Fibroblast of lung (primary cell): ENCODE measurements around the gene EPHA5. TPM values are rescaled to one million over a fixed set of nuclear protein-coding genes. Genes with fewer than 3 reads are reported as not detected.
A peak's percentile ranks its signal among the peaks of the same experiment; 100 is the strongest.

Experiments used
- DNase-seq, 2 donors: peaks; one replicate each; pipeline versions ENCODE4 v3.0.0 to v3.0.0-alpha.2; 2010; ENCODE audit warnings: low read depth in 2 of 2
- H2AFZ ChIP-seq: 2 replicates; pipeline ENCODE4 v1.5.1; 2012; ENCODE audit warnings: low read length, control low read depth, inconsistent platforms
- H3K27ac ChIP-seq: 2 replicates; pipeline ENCODE4 v1.5.1; 2011; ENCODE audit warnings: low read length, control low read depth; ENCODE audit not compliant: insufficient read depth
- H3K27me3 ChIP-seq: 2 replicates; pipeline ENCODE4 v1.5.1; 2011; ENCODE audit warnings: mild to moderate bottlenecking, low read length; ENCODE audit not compliant: control insufficient read depth, insufficient read depth
- H3K36me3 ChIP-seq: 2 replicates; pipeline ENCODE4 v1.5.1; 2011; ENCODE audit warnings: low read length; ENCODE audit not compliant: control insufficient read depth, insufficient read depth
- H3K4me1 ChIP-seq: 2 replicates; pipeline ENCODE4 v1.5.1; 2011; ENCODE audit warnings: low read length; ENCODE audit not compliant: control insufficient read depth, insufficient read depth; ENCODE audit errors: extremely low read depth
- H3K4me2 ChIP-seq: 2 replicates; pipeline ENCODE4 v1.5.1; 2011; ENCODE audit warnings: low read length, control low read depth; ENCODE audit not compliant: insufficient read depth; ENCODE audit errors: extremely low read depth
- H3K4me3 ChIP-seq, 4 experiments: fragments of 200-600 bp in 1 of 4; sonication (generic) in 1 of 4; replicated peaks in 1 of 4; 2 replicates each; pipeline ENCODE4 v1.5.1; 2011 to 2016; ENCODE audit warnings: low read length in 4 of 4, low read depth in 3 of 4, mild to moderate bottlenecking in 3 of 4, control low read depth in 2 of 4, inconsistent platforms in 1 of 4, mixed read lengths in 1 of 4; ENCODE audit not compliant: insufficient read depth in 1 of 4; ENCODE audit errors: control extremely low read depth in 1 of 4
- H3K79me2 ChIP-seq: 2 replicates; pipeline ENCODE4 v1.5.1; 2012; ENCODE audit warnings: mild to moderate bottlenecking, low read length, inconsistent platforms; ENCODE audit not compliant: control insufficient read depth, insufficient read depth
- H3K9ac ChIP-seq: 2 replicates; pipeline ENCODE4 v1.5.1; 2011; ENCODE audit warnings: mild to moderate bottlenecking, low read length, control low read depth; ENCODE audit not compliant: insufficient read depth
- H3K9me3 ChIP-seq: 2 replicates; pipeline ENCODE4 v1.5.1; 2012; ENCODE audit warnings: low read depth, low read length; ENCODE audit not compliant: control insufficient read depth, insufficient read depth
- H4K20me1 ChIP-seq: 2 replicates; pipeline ENCODE4 v1.5.1; 2011; ENCODE audit warnings: low read length; ENCODE audit not compliant: control insufficient read depth, insufficient read depth; ENCODE audit errors: extremely low read depth
- CTCF ChIP-seq, 2 donors: IDR thresholded peaks in 1 of 2; conservative IDR thresholded peaks in 1 of 2; 1 replicate in 1 of 2; 2 replicates in 1 of 2; pipeline ENCODE4 v1.5.1; 2011 to 2012; ENCODE audit warnings: low read length in 2 of 2, control low read depth in 1 of 2, inconsistent platforms in 1 of 2, low read depth in 1 of 2, mild to moderate bottlenecking in 1 of 2
- EZH2 ChIP-seq: IDR thresholded peaks from 2 replicates; pipeline ENCODE4 v1.5.1; 2012; ENCODE audit warnings: low read length, control low read depth, mild to moderate bottlenecking; ENCODE audit errors: missing control alignments
- polyA plus RNA-seq, 2 donors: library from polyadenylated mRNA; depleted of rRNA in 1 of 2; stranded (reverse) in 1 of 2; unstranded in 1 of 2; fragments of >200 nt; gene quantifications; 2 replicates each; pipeline ENCODE4 v1.2.1, GENCODE V29; 2011 to 2012; ENCODE audit warnings: missing spikeins in 1 of 2
- total RNA-seq: library from RNA; depleted of rRNA; stranded (reverse); fragments of >200 nt; gene quantifications from 2 replicates; pipeline ENCODE4 v1.2.1, GENCODE V29; 2014

Gene EPHA5
- total and polyA plus RNA-seq, 2 donors (not counting 1 experiment from before 2014, with no cell fraction given): under 0.01 to 0.16 TPM

- Histone ChIP-seq H3K9me3 (no peaks in the 10 kb centered on the region), H3K4me2 (no peak overlapping the region), H3K27me3 (no peaks in the 10 kb centered on the region), H4K20me1 (no peaks in the 10 kb centered on the region), H3K4me1 (no peaks in the 10 kb centered on the region), H3K36me3 (no peaks in the 10 kb centered on the region), H3K79me2 (no peaks in the 10 kb centered on the region), H3K4me3 (no peak overlapping the region), H3K9ac (no peak overlapping the region), H2AFZ (no peak overlapping the region), H3K27ac (no peak overlapping the region)
- TF ChIP-seq CTCF (conservative IDR thresholded peaks at IDR 0.05 in 1 of 2, IDR thresholded peaks at IDR 0.05 in 1 of 2; ENCODE audit: low read depth in 1 of 2, low read length in 2 of 2) (no peak), EZH2 (no peak)
- peak in 1 of 2 donors; percentile 78 for DNase-seq
Observed at GRCh38 chr4:65302145-65302544, 368.1 kb downstream of the EPHA5 start.

GRCh38 chr4:65296246-65296645 lies 374.0 kb downstream of the EPHA5 start:
- Histone ChIP-seq H2AFZ (no peak overlapping the region), H3K4me3 (no peak overlapping the region), H3K4me1 (no peaks in the 10 kb centered on the region), H3K36me3 (no peaks in the 10 kb centered on the region), H3K79me2 (no peaks in the 10 kb centered on the region), H3K9ac (no peak overlapping the region), H4K20me1 (no peaks in the 10 kb centered on the region), H3K27ac (no peak overlapping the region), H3K4me2 (no peak overlapping the region), H3K9me3 (no peaks in the 10 kb centered on the region), H3K27me3 (no peaks in the 10 kb centered on the region)
- TF ChIP-seq CTCF (conservative IDR thresholded peaks at IDR 0.05 in 1 of 2, IDR thresholded peaks at IDR 0.05 in 1 of 2; ENCODE audit: low read depth in 1 of 2, low read length in 2 of 2): no peak
- DNase-seq: no peak

GRCh38 chr4:65287071-65287470 lies 383.2 kb downstream of the EPHA5 start:
- Histone ChIP-seq H3K4me1 (no peaks in the 10 kb centered on the region), H4K20me1 (no peaks in the 10 kb centered on the region), H3K27me3 (no peaks in the 10 kb centered on the region), H3K36me3 (no peaks in the 10 kb centered on the region), H3K4me2 (no peak overlapping the region), H2AFZ (no peak overlapping the region), H3K79me2 (no peaks in the 10 kb centered on the region), H3K9ac (no peak overlapping the region), H3K27ac (no peak overlapping the region), H3K9me3 (no peaks in the 10 kb centered on the region), H3K4me3 (no peak overlapping the region)
- TF ChIP-seq EZH2: no peak
- TF ChIP-seq CTCF (conservative IDR thresholded peaks at IDR 0.05 in 1 of 2, IDR thresholded peaks at IDR 0.05 in 1 of 2; ENCODE audit: low read depth in 1 of 2, low read length in 2 of 2): no peak
- no peak for DNase-seq
